Measurements from ENCODE around the gene SUSD3. TPM values are rescaled to one million over a fixed set of nuclear protein-coding genes. Genes with fewer than 3 reads are reported as not detected.
A peak's percentile ranks its signal among the peaks of the same experiment; 100 is the strongest.

SUSD3 gene
- total RNA-seq, 2 experiments from 2014 or later, result 33.9 to 35.6 TPM

DNA sequence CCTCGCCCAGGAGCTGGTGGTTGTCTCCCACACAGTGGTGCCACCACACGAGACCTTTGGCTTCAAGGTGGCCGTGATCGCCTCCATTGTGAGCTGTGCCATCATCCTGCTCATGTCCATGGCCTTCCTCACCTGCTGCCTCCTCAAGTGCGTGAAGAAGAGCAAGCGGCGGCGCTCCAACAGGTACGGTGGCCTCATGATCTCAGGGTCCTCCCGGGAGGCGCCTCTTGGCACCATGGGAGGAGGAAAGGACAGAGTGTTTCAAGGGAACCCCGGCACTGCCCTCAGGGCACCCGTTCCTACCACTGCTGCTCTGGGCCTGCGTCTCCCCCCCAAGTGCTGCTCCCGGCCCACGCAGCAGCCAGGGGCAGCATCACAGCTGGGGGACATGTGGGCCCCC lies 19.3 kb downstream of the SUSD3 start:
- Mint-ChIP-seq H3K36me3 (ENCODE audit: low read depth) (peaks cover 85% of the 10 kb centered on the region), H3K27ac (peak overlapping the region; percentile 68), H3K9me3 (no peaks in the 10 kb centered on the region), H3K4me1 (ENCODE audit: low read depth) (peaks cover 49% of the 10 kb centered on the region), H3K4me3 (no peak overlapping the region), H3K27me3 (no peaks in the 10 kb centered on the region)
- no peak overlapping the region for H3K4me3 ChIP-seq (ENCODE audit: low read length)
- no peaks in the 10 kb centered on the region for H3K9me3 ChIP-seq (ENCODE audit: control insufficient read depth in 1 of 2, insufficient read depth in 1 of 2, low read length in 2 of 2)
- DNase-seq, result no peak
- TF ChIP-seq CTCF (IDR thresholded peaks at IDR 0.05), result no peak
- no peak for ATAC-seq (ENCODE audit: poor library complexity)
- POLR2A ChIA-PET, result no interaction called here
- peak overlapping the region in 1 of 2 donors; percentile 21 for H3K27ac ChIP-seq (ENCODE audit: low read depth in 1 of 2, low read length in 2 of 2)
- H3K4me1 ChIP-seq (ENCODE audit: insufficient read depth, low read length), result peaks cover 62% of the 10 kb centered on the region
- H3K27me3 ChIP-seq (ENCODE audit: control insufficient read depth in 1 of 2, insufficient read depth in 2 of 2, low read length in 2 of 2), result no peaks in the 10 kb centered on the region
- intact Hi-C loops (cut with DNase I, micrococcal nuclease), result no loop called here
- CTCF ChIA-PET, result no interaction called here
- peaks cover 69% of the 10 kb centered on the region for H3K36me3 ChIP-seq (ENCODE audit: insufficient read depth, low read length)

- Histone ChIP-seq H3K9me3 (ENCODE audit: control insufficient read depth in 1 of 2, insufficient read depth in 1 of 2, low read length in 2 of 2) (peaks cover 0 to 3% of the 10 kb centered on the region in 2 experiments), H3K27ac (ENCODE audit: low read depth in 1 of 2, low read length in 2 of 2) (no peak overlapping the region), H3K27me3 (ENCODE audit: control insufficient read depth in 1 of 2, insufficient read depth in 2 of 2, low read length in 2 of 2) (no peaks in the 10 kb centered on the region), H3K36me3 (ENCODE audit: insufficient read depth, low read length) (peaks cover 81% of the 10 kb centered on the region), H3K4me1 (ENCODE audit: insufficient read depth, low read length) (peaks cover 63% of the 10 kb centered on the region), H3K4me3 (ENCODE audit: low read length) (no peak overlapping the region)
- no peaks in the 10 kb centered on the region for H3K9me3 Mint-ChIP-seq
- no peak for TF ChIP-seq CTCF (IDR thresholded peaks at IDR 0.05)
- H3K4me1 Mint-ChIP-seq (ENCODE audit: low read depth), result peaks cover 52% of the 10 kb centered on the region
- CTCF ChIA-PET, result no interaction called here
- no peak overlapping the region for H3K4me3 Mint-ChIP-seq
- H3K27ac Mint-ChIP-seq, result peak overlapping the region; percentile 62
- peaks cover 86% of the 10 kb centered on the region for H3K36me3 Mint-ChIP-seq (ENCODE audit: low read depth)
- DNase-seq (peak in 1 of 14 experiments; percentile 29), ATAC-seq (ENCODE audit: poor library complexity) (no peak)
- intact Hi-C loops (cut with DNase I, micrococcal nuclease), result no loop called here
- POLR2A ChIA-PET, result interaction anchor here (1.0 kb wide), 1 partner anchor 15 kb away, joined by 3 read pairs; no protein-coding TSS in a partner anchor
- no peaks in the 10 kb centered on the region for H3K27me3 Mint-ChIP-seq
These were observed 20.9 kb downstream of the SUSD3 start for GRCh38 chr9:93079371-93079770.

DNA sequence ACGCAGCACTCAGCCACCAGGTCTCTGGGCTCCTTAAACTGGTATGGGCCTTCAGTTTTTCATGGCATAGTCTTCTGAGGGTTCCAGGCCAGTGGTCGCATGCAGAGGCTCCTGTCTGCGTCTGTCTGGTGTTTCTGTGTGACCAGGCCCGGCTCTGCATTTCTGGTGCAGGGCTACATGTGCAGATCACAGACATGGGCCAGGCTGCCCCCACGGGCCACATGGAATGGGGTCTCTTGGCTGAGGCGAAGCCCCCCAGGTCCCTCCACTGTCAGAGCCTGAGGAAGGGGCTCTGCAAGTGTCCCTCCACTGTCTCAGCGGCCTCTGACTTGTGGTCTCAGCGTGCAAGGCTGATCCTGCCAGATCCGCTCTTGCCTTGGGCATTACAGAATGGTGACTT lies 21.9 kb downstream of the SUSD3 start:
- H3K4me3 ChIP-seq (ENCODE audit: low read length), result no peak overlapping the region
- peaks cover 89% of the 10 kb centered on the region for H3K36me3 ChIP-seq (ENCODE audit: insufficient read depth, low read length)
- peaks cover 0 to 10% of the 10 kb centered on the region in 2 experiments for H3K9me3 ChIP-seq (ENCODE audit: control insufficient read depth in 1 of 2, insufficient read depth in 1 of 2, low read length in 2 of 2)
- H3K4me1 Mint-ChIP-seq (ENCODE audit: low read depth), result peaks cover 43% of the 10 kb centered on the region
- no peaks in the 10 kb centered on the region for H3K27me3 ChIP-seq (ENCODE audit: control insufficient read depth in 1 of 2, insufficient read depth in 2 of 2, low read length in 2 of 2)
- H3K27ac ChIP-seq (ENCODE audit: low read depth in 1 of 2, low read length in 2 of 2), result no peak overlapping the region
- no peaks in the 10 kb centered on the region for H3K27me3 Mint-ChIP-seq
- no peaks in the 10 kb centered on the region for H3K9me3 Mint-ChIP-seq
- intact Hi-C loops (cut with DNase I, micrococcal nuclease), result no loop called here
- peak in 1 of 14 experiments; percentile 28 for DNase-seq
- no peak for TF ChIP-seq CTCF (IDR thresholded peaks at IDR 0.05)
- H3K36me3 Mint-ChIP-seq (ENCODE audit: low read depth), result peaks cover 85% of the 10 kb centered on the region
- ChIA-PET POLR2A (interaction anchor here (1.9 to 3.2 kb wide), 2 partner anchors 8 to 16 kb away, joined by 5 to 10 read pairs; no protein-coding TSS in a partner anchor), CTCF (no interaction called here)
- no peak overlapping the region for H3K27ac Mint-ChIP-seq
- H3K4me1 ChIP-seq (ENCODE audit: insufficient read depth, low read length), result peaks cover 58% of the 10 kb centered on the region
- no peak overlapping the region for H3K4me3 Mint-ChIP-seq
- ATAC-seq (ENCODE audit: poor library complexity), result no peak

Measured in CD4-positive, alpha-beta T cell (primary cell).